SKM-1 treated with dmso at 0.1 percent for 144 hours (cell line): ENCODE data around the gene GAS5.
A peak's percentile ranks its signal among the peaks of the same experiment; 100 is the strongest.
"Not testable (repeated sequence)": the region's sequence is repeated elsewhere in the genome, so short reads cannot be mapped to it uniquely, and the experiment has no call there.

Experiments used
- DNase-seq: peaks from one replicate; lab custom pipeline; 2025; ENCODE audit not compliant: unreplicated experiment; lab: John Stamatoyannopoulos, UW

GAS5 gene

DNA sequence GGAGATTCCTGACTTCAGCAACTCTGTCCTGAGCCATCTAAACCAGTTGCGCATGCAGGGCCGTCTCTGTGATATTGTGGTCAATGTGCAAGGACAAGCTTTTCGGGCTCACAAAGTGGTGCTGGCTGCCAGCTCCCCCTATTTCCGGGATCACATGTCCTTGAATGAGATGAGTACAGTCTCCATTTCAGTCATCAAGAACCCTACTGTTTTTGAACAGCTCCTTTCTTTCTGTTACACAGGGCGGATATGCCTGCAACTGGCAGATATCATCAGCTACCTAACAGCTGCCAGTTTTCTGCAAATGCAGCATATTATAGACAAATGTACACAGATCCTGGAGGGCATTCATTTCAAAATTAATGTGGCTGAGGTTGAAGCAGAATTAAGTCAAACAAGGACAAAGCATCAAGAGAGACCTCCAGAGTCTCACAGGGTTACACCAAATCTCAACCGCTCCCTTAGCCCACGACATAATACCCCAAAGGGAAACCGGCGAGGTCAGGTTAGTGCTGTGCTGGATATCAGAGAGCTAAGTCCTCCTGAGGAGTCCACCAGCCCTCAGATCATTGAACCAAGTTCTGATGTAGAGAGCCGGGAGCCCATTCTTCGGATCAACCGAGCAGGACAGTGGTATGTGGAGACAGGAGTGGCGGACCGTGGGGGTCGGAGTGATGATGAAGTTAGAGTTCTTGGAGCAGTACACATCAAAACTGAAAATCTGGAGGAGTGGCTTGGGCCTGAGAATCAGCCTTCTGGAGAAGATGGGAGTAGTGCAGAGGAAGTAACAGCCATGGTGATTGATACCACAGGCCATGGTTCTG lies 2.7 kb upstream of the GAS5 start:
- DNase-seq, result no peak

DNA sequence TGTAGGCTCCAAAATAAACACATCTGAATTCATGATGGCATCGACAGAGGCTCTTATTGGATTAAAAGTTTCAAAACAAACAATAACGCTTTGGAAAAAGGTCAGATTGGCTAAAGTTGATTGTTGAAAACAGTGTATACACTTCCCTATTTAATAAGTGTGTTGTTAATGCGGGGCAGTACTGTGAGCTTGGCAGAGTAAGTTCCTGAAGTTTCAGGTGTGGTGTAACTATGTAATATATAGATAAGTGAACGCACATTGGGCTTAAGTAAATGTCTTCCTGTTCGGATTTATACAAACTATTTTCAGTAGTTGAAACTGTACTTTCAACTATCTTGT lies 1.2 kb upstream of the GAS5 start:
- DNase-seq, result no peak

DNA sequence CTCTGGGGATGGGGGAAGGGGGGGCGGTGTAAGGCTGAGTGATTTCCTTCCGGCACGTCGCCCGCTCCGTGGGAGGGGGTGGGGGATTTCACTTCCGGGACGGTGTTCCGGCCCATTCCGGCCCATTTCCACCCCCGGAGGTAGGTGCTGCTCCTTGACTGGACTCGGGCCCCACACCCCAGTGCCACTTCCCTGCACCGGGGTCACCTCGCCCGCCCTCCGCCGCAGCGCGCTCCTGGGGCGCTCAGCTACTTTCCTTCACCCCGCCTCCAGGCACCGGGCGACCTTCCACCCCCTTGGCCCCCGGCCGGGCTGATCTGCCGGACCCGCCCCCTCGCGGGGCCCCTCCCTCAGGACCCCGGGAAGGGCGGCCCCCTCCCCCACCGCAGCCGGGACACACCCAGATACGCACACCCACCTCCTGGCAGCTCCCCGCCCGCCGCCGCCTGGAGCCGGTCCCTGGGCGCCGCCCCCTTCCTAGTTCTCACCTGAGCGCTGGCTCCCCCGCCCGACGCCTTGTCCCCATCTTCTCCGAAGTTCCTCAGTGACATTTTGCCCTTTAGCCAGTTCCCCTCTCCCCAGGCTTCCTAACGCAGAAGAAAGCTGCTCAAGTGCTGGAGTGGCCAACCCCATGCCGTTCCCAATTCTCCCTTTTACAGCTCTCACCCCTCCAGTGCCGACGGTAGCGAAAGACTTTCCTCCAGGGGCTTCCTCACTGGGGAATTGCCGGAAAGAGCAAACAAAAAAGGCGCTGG lies 654 bp upstream of the GAS5 start, which contains the start of gene ZBTB37:
ZBTB37 (plus strand) TSS at position 115 of the 755 bp plus-strand sequence. CDS start 1,846 bp downstream, outside the sequence.
- DNase-seq, result peak; percentile 98

GRCh38 chr1:173867141-173867752 lies 542 bp downstream of the GAS5 start:
- DNase-seq, result no peak

DNA sequence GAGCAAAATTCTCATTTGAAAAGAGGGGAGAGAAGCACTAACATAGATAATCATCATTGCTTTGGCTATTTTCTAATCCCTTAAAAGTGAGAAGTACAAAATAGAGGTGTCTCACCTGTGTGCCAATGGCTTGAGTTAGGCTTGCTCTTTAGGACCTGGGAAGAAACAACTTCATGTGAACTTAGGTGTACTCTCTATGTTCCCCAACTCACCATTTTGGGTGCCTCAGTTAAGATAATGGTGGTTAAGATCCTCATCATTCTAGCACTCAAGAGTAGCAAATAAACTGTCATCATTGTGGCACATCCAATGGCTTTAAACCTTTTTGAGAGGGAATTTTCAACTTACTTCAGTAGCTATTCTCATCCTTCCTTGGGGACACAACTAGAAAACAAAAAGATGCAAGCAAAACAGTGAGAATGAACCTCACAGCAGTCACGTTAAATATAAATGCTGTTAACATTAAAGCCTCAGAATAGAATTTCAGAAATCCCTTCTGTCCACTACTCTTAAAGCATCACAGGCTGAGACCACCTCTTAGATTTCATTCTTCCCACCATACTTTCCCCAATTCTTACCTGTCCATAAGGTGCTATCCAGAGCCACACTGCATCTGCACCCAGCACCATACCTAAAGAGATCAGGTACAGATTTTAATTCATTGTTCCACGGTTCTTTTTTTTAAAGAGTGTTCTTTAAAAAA lies 1.2 kb downstream of the GAS5 start:
- no peak for DNase-seq

- no peak for DNase-seq
These were observed 2.2 kb downstream of the GAS5 start for GRCh38 chr1:173865468-173866164.

DNA sequence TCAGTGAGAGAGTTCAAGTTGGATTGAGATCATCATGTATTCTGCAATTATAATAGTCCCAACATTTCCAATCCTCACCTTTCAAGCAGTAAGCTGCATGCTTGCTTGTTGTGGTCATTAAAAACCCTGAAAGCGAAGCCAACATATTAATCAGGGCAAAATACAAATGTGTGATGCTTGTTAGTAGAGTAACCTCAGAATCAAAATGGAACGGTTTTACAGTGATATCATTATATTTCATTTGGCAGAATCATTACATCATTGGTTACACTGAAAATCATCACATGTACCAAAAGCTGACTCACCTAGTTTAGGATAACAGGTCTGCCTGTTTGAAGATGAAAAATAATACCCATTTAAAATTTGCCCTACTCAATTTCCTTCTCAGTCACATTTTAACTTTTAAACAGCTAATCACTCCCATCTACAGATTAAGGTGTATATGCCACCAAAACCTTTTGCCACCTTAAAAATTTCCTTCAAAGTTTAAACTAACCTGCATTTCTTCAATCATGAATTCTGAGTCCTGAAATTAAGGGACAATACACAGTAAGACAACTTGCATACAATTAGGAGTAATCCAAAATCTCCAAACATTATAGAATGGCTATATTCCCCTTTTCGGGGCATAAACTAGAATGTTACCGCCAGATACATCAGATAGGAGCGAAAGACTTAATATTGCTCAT lies 3.5 kb downstream of the GAS5 start:
- DNase-seq, result no peak

- no peak for DNase-seq
These were observed 4.3 kb downstream of the GAS5 start for GRCh38 chr1:173863224-173864161.

- no peak for DNase-seq
These were observed 5.0 kb downstream of the GAS5 start for GRCh38 chr1:173862769-173863223.

GRCh38 chr1:173862146-173862768 lies 5.5 kb downstream of the GAS5 start:
- DNase-seq, result not testable (repeated sequence)

DNA sequence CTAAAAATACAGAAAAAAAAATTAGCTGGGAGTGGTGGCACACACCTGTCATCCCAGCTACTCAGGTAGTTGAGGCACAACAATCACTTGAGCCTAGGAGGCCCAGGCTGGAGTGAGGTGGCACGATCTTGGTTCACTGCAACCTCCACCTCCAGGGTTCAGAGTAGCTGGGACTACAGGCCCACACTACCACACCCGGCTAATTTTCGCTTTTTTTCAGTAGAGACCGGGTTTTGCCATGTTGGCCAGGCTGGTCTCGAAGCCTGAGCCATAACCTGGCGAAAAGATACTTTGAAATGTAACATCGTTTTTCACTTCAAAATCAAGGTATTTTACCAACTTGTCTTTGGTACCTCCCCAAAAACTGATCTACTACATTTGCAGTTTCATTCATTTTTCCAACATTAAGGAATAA lies 6.1 kb downstream of the GAS5 start:
- no peak for DNase-seq

DNA sequence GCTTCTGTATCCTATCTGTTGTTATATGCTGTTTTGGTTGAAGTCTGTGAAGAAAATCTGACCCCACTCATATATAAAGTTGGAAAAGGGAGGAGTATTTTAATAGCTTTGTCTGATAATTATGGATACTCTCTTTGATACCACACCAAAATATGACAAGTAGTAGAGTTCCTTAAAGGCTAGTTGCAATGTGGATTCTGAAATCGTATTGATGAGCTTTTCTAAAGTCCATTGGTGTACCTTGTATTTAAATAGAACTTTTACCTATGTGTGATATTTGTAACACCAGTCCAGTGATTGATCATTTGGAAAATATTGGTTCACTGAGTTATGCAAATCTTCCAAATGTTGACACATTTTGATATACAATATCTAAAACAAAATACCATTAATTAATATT lies 7.7 kb downstream of the GAS5 start:
- no peak for DNase-seq

DNA sequence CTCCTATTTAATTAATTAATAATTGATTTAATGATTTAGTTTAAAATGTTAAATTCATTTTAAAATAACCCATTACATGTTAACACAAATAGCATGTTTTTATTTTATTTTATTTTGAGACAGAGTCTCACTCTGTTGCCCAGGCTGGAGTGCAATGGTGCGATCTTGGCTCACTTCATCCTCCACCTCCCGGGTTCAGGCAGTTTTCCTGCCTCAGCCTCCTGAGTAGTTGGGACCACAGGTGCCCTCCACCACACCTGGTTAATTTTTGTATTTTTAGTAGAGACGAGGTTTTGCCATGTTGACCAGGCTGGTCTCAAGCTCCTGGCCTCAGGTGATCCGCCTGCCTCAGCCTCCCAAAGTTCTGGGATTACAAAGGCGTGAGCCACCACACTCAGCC lies 8.2 kb downstream of the GAS5 start:
- not testable (repeated sequence) for DNase-seq

DNA sequence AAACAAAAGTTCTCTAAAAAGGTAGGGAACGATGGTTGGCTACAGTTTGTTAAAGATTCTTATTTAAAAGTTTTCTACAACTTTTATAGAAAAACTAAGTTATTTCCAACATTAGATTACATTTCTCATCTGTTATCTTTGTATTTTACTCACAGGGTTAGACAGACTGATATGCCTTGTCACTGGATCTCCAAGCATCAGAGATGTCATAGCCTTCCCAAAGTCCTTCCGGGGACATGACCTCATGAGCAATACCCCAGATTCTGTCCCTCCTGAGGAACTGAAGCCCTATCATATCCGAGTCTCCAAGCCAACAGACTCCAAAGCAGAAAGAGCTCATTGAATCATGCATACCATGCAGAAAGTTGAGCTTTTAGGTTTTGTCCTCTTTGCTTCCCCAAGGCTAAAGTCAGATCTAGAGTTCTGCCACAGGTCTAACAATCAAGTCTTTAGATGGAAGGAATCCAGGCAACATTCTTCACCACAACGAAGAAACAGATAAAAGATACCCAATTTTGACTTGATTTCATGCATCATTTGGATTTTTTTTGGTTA lies 10.3 kb downstream of the GAS5 start:
- DNase-seq, result no peak

DNA sequence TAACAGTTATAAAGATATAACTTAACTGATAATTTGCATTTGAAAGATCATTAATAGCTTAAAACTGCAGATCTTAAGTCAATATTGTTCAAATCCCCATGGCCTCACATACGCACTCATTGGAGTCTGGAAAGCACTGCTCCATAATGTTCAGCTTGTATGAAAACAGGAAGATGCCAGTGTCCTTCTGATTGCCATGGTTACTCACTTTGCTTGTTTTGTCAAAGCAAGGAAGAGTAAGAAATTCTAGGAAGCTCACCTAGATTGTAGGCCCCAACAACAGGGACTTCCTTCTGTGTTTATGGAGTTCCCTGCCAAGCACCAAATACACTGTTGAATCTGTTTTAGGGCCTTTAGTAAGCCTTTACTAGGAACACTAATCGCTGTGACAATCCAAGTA lies 10.9 kb downstream of the GAS5 start:
- no peak for DNase-seq

DNA sequence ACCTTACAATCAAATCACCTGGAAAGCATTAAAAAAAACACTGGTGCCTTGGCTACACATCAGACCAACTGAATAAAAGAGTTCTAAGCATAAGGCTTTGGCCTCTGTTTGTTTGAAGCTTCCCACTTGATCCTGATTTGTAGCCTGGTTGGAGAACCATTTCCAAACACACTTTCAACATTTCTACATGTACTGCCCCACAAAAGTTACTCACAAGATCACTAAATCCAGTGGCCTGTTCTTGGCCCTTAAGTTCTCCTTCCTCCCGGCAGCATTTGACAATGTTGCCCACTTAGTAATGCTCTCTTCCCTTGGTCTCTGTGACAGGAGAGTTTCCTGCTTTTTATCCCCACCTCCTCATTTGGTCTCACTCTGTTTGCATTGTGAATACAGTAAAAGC lies 11.8 kb downstream of the GAS5 start:
- no peak for DNase-seq

GRCh38 chr1:173853074-173853473 lies 14.7 kb downstream of the GAS5 start:
- DNase-seq, result no peak

- no peak for DNase-seq
These were observed 15.7 kb downstream of the GAS5 start for GRCh38 chr1:173852105-173852504.
